ENCODE data around the gene CLIP1.

- TF ChIP-seq CTCF (IDR thresholded peaks at IDR 0.05; ENCODE audit: borderline replicate concordance, extremely low read depth, low read length, poor library complexity, severe bottlenecking) = no peak
- TF ChIP-seq EZH2 (IDR thresholded peaks at IDR 0.05; ENCODE audit: borderline replicate concordance, low read depth, low read length, severe bottlenecking) = no peak
These were observed 58.7 kb downstream of the CLIP1 start for GRCh38 chr12:122363782-122364181.
